ENCODE measurements around the gene CFAP74. TPM values are rescaled to one million over a fixed set of nuclear protein-coding genes. Genes with fewer than 3 reads are reported as not detected.
"Not testable (repeated sequence)": the region's sequence is repeated elsewhere in the genome, so short reads cannot be mapped to it uniquely, and the experiment has no call there.

The CFAP74 gene
- polyA plus RNA-seq, 1 donor, result 0.76 TPM

- DNase-seq, result no peak
These were observed 48.6 kb downstream of the CFAP74 start for GRCh38 chr1:1954831-1955441.

- no peak for DNase-seq
These were observed 49.6 kb downstream of the CFAP74 start for GRCh38 chr1:1954015-1954414.

GRCh38 chr1:1950940-1951339 lies 52.6 kb downstream of the CFAP74 start:
- no peak for DNase-seq

GRCh38 chr1:1948783-1949182 lies 54.8 kb downstream of the CFAP74 start:
- no peak for DNase-seq

GRCh38 chr1:1947493-1947892 lies 56.1 kb downstream of the CFAP74 start:
- no peak for DNase-seq

- DNase-seq, result no peak
These were observed 57.0 kb downstream of the CFAP74 start for GRCh38 chr1:1946540-1946939.

- DNase-seq, result no peak
These were observed 57.7 kb downstream of the CFAP74 start for GRCh38 chr1:1945782-1946393.

- peak; percentile 26 for DNase-seq
These were observed 59.6 kb downstream of the CFAP74 start for GRCh38 chr1:1943834-1944570.

GRCh38 chr1:1942753-1943656 lies 60.6 kb downstream of the CFAP74 start:
- no peak for DNase-seq

- DNase-seq, result no peak
These were observed 61.5 kb downstream of the CFAP74 start for GRCh38 chr1:1941868-1942752.

GRCh38 chr1:1941211-1941841 lies 62.3 kb downstream of the CFAP74 start:
- no peak for DNase-seq

GRCh38 chr1:1940123-1940425 lies 63.5 kb downstream of the CFAP74 start:
- DNase-seq, result no peak

- no peak for DNase-seq
These were observed 64.1 kb downstream of the CFAP74 start for GRCh38 chr1:1939296-1940122.

GRCh38 chr1:1938613-1939295 lies 64.8 kb downstream of the CFAP74 start:
- no peak for DNase-seq

- no peak for DNase-seq
These were observed 65.4 kb downstream of the CFAP74 start for GRCh38 chr1:1938276-1938573.

GRCh38 chr1:1937549-1938275 lies 65.9 kb downstream of the CFAP74 start:
- DNase-seq, result no peak

- no peak for DNase-seq
These were observed 66.5 kb downstream of the CFAP74 start for GRCh38 chr1:1937061-1937460.

GRCh38 chr1:1934848-1935247 lies 68.7 kb downstream of the CFAP74 start:
- not testable (repeated sequence) for DNase-seq

Data from left kidney (tissue), 2 donors.